OCI-LY1 (cell line): ENCODE results near the gene DOK7.

Experiments
- H2AFZ ChIP-seq: fragments of 200-600 bp; sonication (generic), shearing (Covaris generic); 2 replicates; pipeline ENCODE4 v1.6.0; 2014; ENCODE audit warnings: antibody characterized with exemption, mild to moderate bottlenecking, low read length
- H3F3A ChIP-seq: fragments of 200-600 bp; sonication (generic), shearing (Covaris generic); 2 replicates; pipeline ENCODE4 v1.6.0; 2014; ENCODE audit warnings: mild to moderate bottlenecking, antibody characterized with exemption, low read length, moderate library complexity; ENCODE audit not compliant: insufficient read depth
- H3K27ac ChIP-seq: fragments of 200-600 bp; sonication (generic); 2 replicates; pipeline ENCODE4 v1.5.1; 2014; ENCODE audit warnings: low read length, mixed run types, mild to moderate bottlenecking, low read depth; ENCODE audit not compliant: poor library complexity, severe bottlenecking
- H3K27me3 ChIP-seq: fragments of 200-600 bp; sonication (generic); 2 replicates; pipeline ENCODE4 v1.6.0; 2014; ENCODE audit warnings: antibody characterized with exemption, mild to moderate bottlenecking, low read length, moderate library complexity; ENCODE audit not compliant: insufficient read depth
- H3K36me3 ChIP-seq: fragments of 200-600 bp; sonication (generic); 2 replicates; pipeline ENCODE4 v1.6.1; 2014; ENCODE audit warnings: mild to moderate bottlenecking, antibody characterized with exemption, low read length, moderate library complexity, mixed read lengths; ENCODE audit not compliant: insufficient read depth
- H3K4me1 ChIP-seq: fragments of 200-600 bp; sonication (generic); 2 replicates; pipeline ENCODE4 v1.5.1; 2014; ENCODE audit warnings: mild to moderate bottlenecking, low read length, moderate library complexity; ENCODE audit not compliant: insufficient read depth, severe bottlenecking
- H3K4me2 ChIP-seq: fragments of 200-600 bp; sonication (generic), shearing (Covaris generic); 2 replicates; pipeline ENCODE4 v1.6.1; 2014; ENCODE audit warnings: low read length
- H3K4me3 ChIP-seq: fragments of 200-600 bp; sonication (generic); 2 replicates; pipeline ENCODE4 v1.5.1; 2014; ENCODE audit warnings: low read length, low read depth, mild to moderate bottlenecking, mixed read lengths; ENCODE audit not compliant: poor library complexity, severe bottlenecking
- H3K79me2 ChIP-seq: fragments of 200-600 bp; shearing (Covaris generic); 2 replicates; pipeline ENCODE4 v1.6.1; 2016; ENCODE audit warnings: mixed run types, low read length, mixed read lengths; ENCODE audit not compliant: insufficient read depth
- H3K9ac ChIP-seq: fragments of 200-600 bp; sonication (generic), shearing (Covaris generic); 2 replicates; pipeline ENCODE4 v1.6.1; 2014; ENCODE audit warnings: mild to moderate bottlenecking, low read length, mixed read lengths
- H3K9me2 ChIP-seq: fragments of 200-600 bp; sonication (generic), shearing (Covaris generic); 2 replicates; pipeline ENCODE4 v1.6.1; 2014; ENCODE audit warnings: low read depth, mild to moderate bottlenecking, low read length, mixed read lengths
- H3K9me3 ChIP-seq: fragments of 200-600 bp; shearing (Covaris generic); 2 replicates; pipeline ENCODE4 v1.6.1; 2014; ENCODE audit warnings: low read length, mixed read lengths
- H4K20me1 ChIP-seq: fragments of 200-600 bp; sonication (generic), shearing (Covaris generic); 2 replicates; pipeline ENCODE4 v1.6.0; 2016; ENCODE audit warnings: mild to moderate bottlenecking, low read length; ENCODE audit not compliant: insufficient read depth
- CTCF ChIP-seq: fragments of 200-600 bp; sonication (generic), shearing (Covaris generic); IDR thresholded peaks from 2 replicates; pipeline ENCODE4 v1.5.1; 2017; ENCODE audit warnings: mild to moderate bottlenecking, antibody characterized with exemption, low read length, moderate library complexity, mixed read lengths
- EZH2 ChIP-seq: fragments of 200-600 bp; sonication (generic), shearing (Covaris generic); IDR thresholded peaks from 2 replicates; pipeline ENCODE4 v1.8.0; 2017; ENCODE audit warnings: borderline replicate concordance, mixed run types, mild to moderate bottlenecking, antibody characterized with exemption, low read length, moderate library complexity, mixed read lengths

The DOK7 gene

GRCh38 chr4:3497523-3498389 lies 34.6 kb downstream of the DOK7 start:
- Histone ChIP-seq H3K79me2 (no peaks in the 10 kb centered on the region), H3K9me2 (no peaks in the 10 kb centered on the region), H3K27me3 (no peaks in the 10 kb centered on the region), H3K9me3 (no peaks in the 10 kb centered on the region), H3K36me3 (no peaks in the 10 kb centered on the region), H2AFZ (no peak overlapping the region), H3K27ac (no peak overlapping the region), H3F3A (no peaks in the 10 kb centered on the region), H3K4me1 (no peaks in the 10 kb centered on the region), H4K20me1 (no peaks in the 10 kb centered on the region), H3K4me3 (no peak overlapping the region), H3K4me2 (no peak overlapping the region), H3K9ac (no peak overlapping the region)
- TF ChIP-seq CTCF (no peak), EZH2 (no peak)

- H3K79me2 ChIP-seq = no peaks in the 10 kb centered on the region
- H4K20me1 ChIP-seq = no peaks in the 10 kb centered on the region
- H3K4me3 ChIP-seq = no peak overlapping the region
- H3K9me2 ChIP-seq = no peaks in the 10 kb centered on the region
- H3K27me3 ChIP-seq = no peaks in the 10 kb centered on the region
- no peak overlapping the region for H2AFZ ChIP-seq
- H3K27ac ChIP-seq = no peak overlapping the region
- no peaks in the 10 kb centered on the region for H3F3A ChIP-seq
- no peaks in the 10 kb centered on the region for H3K9me3 ChIP-seq
- H3K36me3 ChIP-seq = no peaks in the 10 kb centered on the region
- TF ChIP-seq CTCF = no peak
- no peak for TF ChIP-seq EZH2
- no peak overlapping the region for H3K4me2 ChIP-seq
- H3K9ac ChIP-seq = no peak overlapping the region
- H3K4me1 ChIP-seq = no peaks in the 10 kb centered on the region
These were observed 35.3 kb downstream of the DOK7 start for GRCh38 chr4:3498407-3498806.

GRCh38 chr4:3498901-3499510 lies 35.9 kb downstream of the DOK7 start:
- Histone ChIP-seq H2AFZ (no peak overlapping the region), H3K4me2 (no peak overlapping the region), H3K27me3 (no peaks in the 10 kb centered on the region), H3F3A (no peaks in the 10 kb centered on the region), H3K4me3 (no peak overlapping the region), H3K36me3 (no peaks in the 10 kb centered on the region), H3K9ac (no peak overlapping the region), H4K20me1 (no peaks in the 10 kb centered on the region), H3K4me1 (no peaks in the 10 kb centered on the region), H3K9me3 (no peaks in the 10 kb centered on the region), H3K79me2 (no peaks in the 10 kb centered on the region), H3K9me2 (no peaks in the 10 kb centered on the region), H3K27ac (no peak overlapping the region)
- no peak for TF ChIP-seq CTCF
- no peak for TF ChIP-seq EZH2
